ENCODE data around the gene UROD.

GRCh38 chr1:45038661-45039364 lies 26.8 kb downstream of the UROD start:
- no peak for TF ChIP-seq GATA3 (IDR thresholded peaks at IDR 0.05; ENCODE audit: low read depth, low read length)
- TF ChIP-seq GATA2 (IDR thresholded peaks at IDR 0.05; ENCODE audit: low read depth, low read length) = no peak
